ENCODE data around the gene NKX2-2.
A peak's percentile ranks its signal among the peaks of the same experiment; 100 is the strongest.

Gene NKX2-2

GRCh38 chr20:21522481-21523280 is 8.8 kb upstream of the NKX2-2 start:
- peaks cover 3% of the 10 kb centered on the region for H3K4me1 ChIP-seq (ENCODE audit: control insufficient read depth, insufficient read depth, low read length)
- H3K4me3 ChIP-seq (ENCODE audit: low read length): peak overlapping the region; percentile 21; the same call in 1 of the 2 replicates
- DNase-seq (ENCODE audit: low read depth, low spot score): no peak
- no peaks in the 10 kb centered on the region for H3K36me3 ChIP-seq (ENCODE audit: control insufficient read depth, insufficient read depth, low read length)
- no peaks in the 10 kb centered on the region for H3K9me3 ChIP-seq (ENCODE audit: control insufficient read depth, insufficient read depth, low read length)
- no CpG with 5 or more reads among the region's 86 CpGs for WGBS (ENCODE audit: insufficient coverage, insufficient read length)
- H3K27ac ChIP-seq (ENCODE audit: low read length): no peak overlapping the region
- H3K27me3 ChIP-seq (ENCODE audit: control insufficient read depth, insufficient read depth, low read length): peaks cover 78% of the 10 kb centered on the region

GRCh38 chr20:21521596-21522480 is 8.0 kb upstream of the NKX2-2 start:
- peaks cover 86% of the 10 kb centered on the region for H3K27me3 ChIP-seq (ENCODE audit: control insufficient read depth, insufficient read depth, low read length)
- peak overlapping the region; percentile 24; the same call in 1 of the 2 replicates for H3K4me3 ChIP-seq (ENCODE audit: low read length)
- peaks cover 3% of the 10 kb centered on the region for H3K4me1 ChIP-seq (ENCODE audit: control insufficient read depth, insufficient read depth, low read length)
- H3K9me3 ChIP-seq (ENCODE audit: control insufficient read depth, insufficient read depth, low read length): no peaks in the 10 kb centered on the region
- H3K36me3 ChIP-seq (ENCODE audit: control insufficient read depth, insufficient read depth, low read length): no peaks in the 10 kb centered on the region
- DNase-seq (ENCODE audit: low read depth, low spot score): no peak
- no peak overlapping the region for H3K27ac ChIP-seq (ENCODE audit: low read length)
- no CpG with 5 or more reads among the region's 104 CpGs for WGBS (ENCODE audit: insufficient coverage, insufficient read length)

GRCh38 chr20:21520702-21521595 is 7.1 kb upstream of the NKX2-2 start:
- H3K9me3 ChIP-seq (ENCODE audit: control insufficient read depth, insufficient read depth, low read length): no peaks in the 10 kb centered on the region
- H3K36me3 ChIP-seq (ENCODE audit: control insufficient read depth, insufficient read depth, low read length): no peaks in the 10 kb centered on the region
- peaks cover 95% of the 10 kb centered on the region for H3K27me3 ChIP-seq (ENCODE audit: control insufficient read depth, insufficient read depth, low read length)
- H3K27ac ChIP-seq (ENCODE audit: low read length): no peak overlapping the region
- peak overlapping the region; percentile 24; the same call in 1 of the 2 replicates for H3K4me3 ChIP-seq (ENCODE audit: low read length)
- DNase-seq (ENCODE audit: low read depth, low spot score): no peak
- H3K4me1 ChIP-seq (ENCODE audit: control insufficient read depth, insufficient read depth, low read length): peaks cover 3% of the 10 kb centered on the region
- WGBS (ENCODE audit: insufficient coverage, insufficient read length): no CpG with 5 or more reads among the region's 53 CpGs

GRCh38 chr20:21519136-21519584 is 5.3 kb upstream of the NKX2-2 start:
- Histone ChIP-seq H3K27me3 (ENCODE audit: control insufficient read depth, insufficient read depth, low read length) (peaks cover 83% of the 10 kb centered on the region), H3K36me3 (ENCODE audit: control insufficient read depth, insufficient read depth, low read length) (no peaks in the 10 kb centered on the region), H3K4me3 (ENCODE audit: low read length) (no peak overlapping the region), H3K4me1 (ENCODE audit: control insufficient read depth, insufficient read depth, low read length) (peaks cover 5% of the 10 kb centered on the region), H3K27ac (ENCODE audit: low read length) (no peak overlapping the region), H3K9me3 (ENCODE audit: control insufficient read depth, insufficient read depth, low read length) (no peaks in the 10 kb centered on the region)
- no CpG with 5 or more reads among the region's 14 CpGs for WGBS (ENCODE audit: insufficient coverage, insufficient read length)
- no peak for DNase-seq (ENCODE audit: low read depth, low spot score)

GRCh38 chr20:21518292-21518991 is 4.6 kb upstream of the NKX2-2 start:
- H3K4me1 ChIP-seq (ENCODE audit: control insufficient read depth, insufficient read depth, low read length): peaks cover 5% of the 10 kb centered on the region
- H3K36me3 ChIP-seq (ENCODE audit: control insufficient read depth, insufficient read depth, low read length): no peaks in the 10 kb centered on the region
- no peak overlapping the region for H3K27ac ChIP-seq (ENCODE audit: low read length)
- no peak for DNase-seq (ENCODE audit: low read depth, low spot score)
- peaks cover 77% of the 10 kb centered on the region for H3K27me3 ChIP-seq (ENCODE audit: control insufficient read depth, insufficient read depth, low read length)
- no peak overlapping the region for H3K4me3 ChIP-seq (ENCODE audit: low read length)
- WGBS (ENCODE audit: insufficient coverage, insufficient read length): no CpG with 5 or more reads among the region's 37 CpGs
- H3K9me3 ChIP-seq (ENCODE audit: control insufficient read depth, insufficient read depth, low read length): no peaks in the 10 kb centered on the region

GRCh38 chr20:21517566-21518277 is 3.9 kb upstream of the NKX2-2 start:
- Histone ChIP-seq H3K27me3 (ENCODE audit: control insufficient read depth, insufficient read depth, low read length) (peaks cover 77% of the 10 kb centered on the region), H3K4me3 (ENCODE audit: low read length) (no peak overlapping the region), H3K4me1 (ENCODE audit: control insufficient read depth, insufficient read depth, low read length) (peaks cover 6% of the 10 kb centered on the region), H3K9me3 (ENCODE audit: control insufficient read depth, insufficient read depth, low read length) (no peaks in the 10 kb centered on the region), H3K27ac (ENCODE audit: low read length) (no peak overlapping the region), H3K36me3 (ENCODE audit: control insufficient read depth, insufficient read depth, low read length) (no peaks in the 10 kb centered on the region)
- no peak for DNase-seq (ENCODE audit: low read depth, low spot score)
- WGBS (ENCODE audit: insufficient coverage, insufficient read length): no CpG with 5 or more reads among the region's 32 CpGs

GRCh38 chr20:21516861-21517565 is 3.1 kb upstream of the NKX2-2 start:
- no peak for DNase-seq (ENCODE audit: low read depth, low spot score)

GRCh38 chr20:21516180-21516567 is 2.3 kb upstream of the NKX2-2 start:
- H3K4me1 ChIP-seq (ENCODE audit: control insufficient read depth, insufficient read depth, low read length): peaks cover 6% of the 10 kb centered on the region

More at GRCh38 chr20:21516861-21517565, 3.1 kb upstream of the NKX2-2 start:
- peaks cover 78% of the 10 kb centered on the region for H3K27me3 ChIP-seq (ENCODE audit: control insufficient read depth, insufficient read depth, low read length)
- H3K27ac ChIP-seq (ENCODE audit: low read length): no peak overlapping the region
- WGBS (ENCODE audit: insufficient coverage, insufficient read length): no CpG with 5 or more reads among the region's 32 CpGs
- peaks cover 6% of the 10 kb centered on the region for H3K4me1 ChIP-seq (ENCODE audit: control insufficient read depth, insufficient read depth, low read length)
- no peaks in the 10 kb centered on the region for H3K9me3 ChIP-seq (ENCODE audit: control insufficient read depth, insufficient read depth, low read length)
- H3K4me3 ChIP-seq (ENCODE audit: low read length): no peak overlapping the region
- no peaks in the 10 kb centered on the region for H3K36me3 ChIP-seq (ENCODE audit: control insufficient read depth, insufficient read depth, low read length)

More at GRCh38 chr20:21516180-21516567, 2.3 kb upstream of the NKX2-2 start:
- Histone ChIP-seq H3K4me3 (ENCODE audit: low read length) (no peak overlapping the region), H3K9me3 (ENCODE audit: control insufficient read depth, insufficient read depth, low read length) (no peaks in the 10 kb centered on the region), H3K27ac (ENCODE audit: low read length) (no peak overlapping the region), H3K36me3 (ENCODE audit: control insufficient read depth, insufficient read depth, low read length) (no peaks in the 10 kb centered on the region), H3K27me3 (ENCODE audit: control insufficient read depth, insufficient read depth, low read length) (peaks cover 77% of the 10 kb centered on the region)
- WGBS (ENCODE audit: insufficient coverage, insufficient read length): no CpG with 5 or more reads among the region's 20 CpGs
- no peak for DNase-seq (ENCODE audit: low read depth, low spot score)

All from iPS DF 6.9 (cell line).